ENCODE results near the gene XIRP2. TPM values are rescaled to one million over a fixed set of nuclear protein-coding genes. Genes with fewer than 3 reads are reported as not detected.

Gene XIRP2
- total RNA-seq, 5 donors from 2014 or later (not counting 1 experiment from before 2014, with no cell fraction given), result not detected

GRCh38 chr2:166984797-166985196, 96.5 kb downstream of the XIRP2 start:
- Mint-ChIP-seq H3K27ac (no peak overlapping the region), H3K4me3 (no peak overlapping the region), H3K36me3 (no peaks in the 10 kb centered on the region), H3K9me3 (peaks cover 0 to 28% (median 10%) of the 10 kb centered on the region in 3 donors), H3K4me1 (no peaks in the 10 kb centered on the region), H3K27me3 (peaks cover 0 to 3% of the 10 kb centered on the region in 2 donors)
- Histone ChIP-seq H3K9me3 (no peaks in the 10 kb centered on the region), H3K4me3 (ENCODE audit: control insufficient read depth in 1 of 2, extremely low read depth in 1 of 2, low read length in 1 of 2) (no peak overlapping the region), H3K27me3 (replicated peaks in 1 of 2; ENCODE audit: control insufficient read depth in 2 of 2, extremely low read depth in 1 of 2, insufficient read depth in 2 of 2, low read length in 1 of 2) (no peaks in the 10 kb centered on the region), H3K27ac (ENCODE audit: low read length) (no peak overlapping the region), H3K36me3 (ENCODE audit: control insufficient read depth in 2 of 2, extremely low read depth in 1 of 2, insufficient read depth in 1 of 2, low read length in 1 of 2) (no peaks in the 10 kb centered on the region), H3K4me1 (ENCODE audit: control insufficient read depth in 1 of 2, extremely low read depth in 1 of 2, insufficient read depth in 2 of 2, low read length in 2 of 2) (no peaks in the 10 kb centered on the region)
- ATAC-seq (replicated peaks in 1 of 4), result no peak
- POLR2A ChIA-PET, result no interaction called here
- DNase-seq, result no peak
- CTCF ChIA-PET, result interaction anchor here in 1 of 2 donors (0.6 kb wide), 1 partner anchor 510 kb away, joined by 3 read pairs; no protein-coding TSS in a partner anchor

- Mint-ChIP-seq H3K9me3 (peaks cover 0 to 12% (median 0%) of the 10 kb centered on the region in 3 donors), H3K4me1 (no peaks in the 10 kb centered on the region), H3K27ac (no peak overlapping the region), H3K4me3 (no peak overlapping the region), H3K36me3 (no peaks in the 10 kb centered on the region), H3K27me3 (no peaks in the 10 kb centered on the region)
- H3K27me3 ChIP-seq (replicated peaks in 1 of 2; ENCODE audit: control insufficient read depth in 2 of 2, extremely low read depth in 1 of 2, insufficient read depth in 2 of 2, low read length in 1 of 2), result no peaks in the 10 kb centered on the region
- WGBS (ENCODE audit: insufficient coverage), result 81% methylated on average over 10 of the region's 12 CpGs
- H3K4me1 ChIP-seq (ENCODE audit: control insufficient read depth in 1 of 2, extremely low read depth in 1 of 2, insufficient read depth in 2 of 2, low read length in 2 of 2), result no peaks in the 10 kb centered on the region
- no peak for ATAC-seq (replicated peaks in 1 of 4)
- no peaks in the 10 kb centered on the region for H3K9me3 ChIP-seq
- CTCF ChIA-PET, result no interaction called here
- no peaks in the 10 kb centered on the region for H3K36me3 ChIP-seq (ENCODE audit: control insufficient read depth in 2 of 2, extremely low read depth in 1 of 2, insufficient read depth in 1 of 2, low read length in 1 of 2)
- POLR2A ChIA-PET, result no interaction called here
- DNase-seq, result no peak
- H3K27ac ChIP-seq (ENCODE audit: low read length), result no peak overlapping the region
- no peak overlapping the region for H3K4me3 ChIP-seq (ENCODE audit: control insufficient read depth in 1 of 2, extremely low read depth in 1 of 2, low read length in 1 of 2)
These were observed 106.5 kb downstream of the XIRP2 start for GRCh38 chr2:166994588-166995336.

- Histone ChIP-seq H3K27ac (ENCODE audit: low read length) (no peak overlapping the region), H3K9me3 (no peaks in the 10 kb centered on the region), H3K4me1 (ENCODE audit: control insufficient read depth in 1 of 2, extremely low read depth in 1 of 2, insufficient read depth in 2 of 2, low read length in 2 of 2) (no peaks in the 10 kb centered on the region), H3K36me3 (ENCODE audit: control insufficient read depth in 2 of 2, extremely low read depth in 1 of 2, insufficient read depth in 1 of 2, low read length in 1 of 2) (no peaks in the 10 kb centered on the region), H3K27me3 (replicated peaks in 1 of 2; ENCODE audit: control insufficient read depth in 2 of 2, extremely low read depth in 1 of 2, insufficient read depth in 2 of 2, low read length in 1 of 2) (no peaks in the 10 kb centered on the region), H3K4me3 (ENCODE audit: control insufficient read depth in 1 of 2, extremely low read depth in 1 of 2, low read length in 1 of 2) (no peak overlapping the region)
- 92% methylated on average over 2 of the region's 5 CpGs for WGBS (ENCODE audit: insufficient coverage)
- ATAC-seq (replicated peaks in 1 of 4) (no peak), DNase-seq (no peak)
- ChIA-PET POLR2A (no interaction called here), CTCF (no interaction called here)
- Mint-ChIP-seq H3K4me1 (no peaks in the 10 kb centered on the region), H3K36me3 (no peaks in the 10 kb centered on the region), H3K27ac (no peak overlapping the region), H3K9me3 (peaks cover 0 to 12% (median 0%) of the 10 kb centered on the region in 3 donors), H3K27me3 (no peaks in the 10 kb centered on the region), H3K4me3 (no peak overlapping the region)
These were observed 108.2 kb downstream of the XIRP2 start for GRCh38 chr2:166996465-166996864.

- ATAC-seq (replicated peaks in 1 of 4) (no peak), DNase-seq (no peak)
- no peaks in the 10 kb centered on the region for H3K4me1 ChIP-seq (ENCODE audit: control insufficient read depth in 1 of 2, extremely low read depth in 1 of 2, insufficient read depth in 2 of 2, low read length in 2 of 2)
- Mint-ChIP-seq H3K27ac (no peak overlapping the region), H3K4me1 (no peaks in the 10 kb centered on the region), H3K9me3 (peaks cover 0 to 13% (median 0%) of the 10 kb centered on the region in 3 donors), H3K36me3 (no peaks in the 10 kb centered on the region), H3K4me3 (no peak overlapping the region), H3K27me3 (no peaks in the 10 kb centered on the region)
- H3K27ac ChIP-seq (ENCODE audit: low read length), result no peak overlapping the region
- ChIA-PET CTCF (no interaction called here), POLR2A (no interaction called here)
- no peaks in the 10 kb centered on the region for H3K36me3 ChIP-seq (ENCODE audit: control insufficient read depth in 2 of 2, extremely low read depth in 1 of 2, insufficient read depth in 1 of 2, low read length in 1 of 2)
- H3K4me3 ChIP-seq (ENCODE audit: control insufficient read depth in 1 of 2, extremely low read depth in 1 of 2, low read length in 1 of 2), result no peak overlapping the region
- no peaks in the 10 kb centered on the region for H3K9me3 ChIP-seq
- no peaks in the 10 kb centered on the region for H3K27me3 ChIP-seq (replicated peaks in 1 of 2; ENCODE audit: control insufficient read depth in 2 of 2, extremely low read depth in 1 of 2, insufficient read depth in 2 of 2, low read length in 1 of 2)
- WGBS (ENCODE audit: insufficient coverage), result 92% methylated on average over 2 of the region's 4 CpGs
These were observed 112.9 kb downstream of the XIRP2 start for GRCh38 chr2:167001165-167001564.

- Histone ChIP-seq H3K9me3 (no peaks in the 10 kb centered on the region), H3K4me3 (ENCODE audit: control insufficient read depth in 1 of 2, extremely low read depth in 1 of 2, low read length in 1 of 2) (no peak overlapping the region), H3K27me3 (replicated peaks in 1 of 2; ENCODE audit: control insufficient read depth in 2 of 2, extremely low read depth in 1 of 2, insufficient read depth in 2 of 2, low read length in 1 of 2) (no peaks in the 10 kb centered on the region), H3K27ac (ENCODE audit: low read length) (no peak overlapping the region), H3K36me3 (ENCODE audit: control insufficient read depth in 2 of 2, extremely low read depth in 1 of 2, insufficient read depth in 1 of 2, low read length in 1 of 2) (no peaks in the 10 kb centered on the region), H3K4me1 (ENCODE audit: control insufficient read depth in 1 of 2, extremely low read depth in 1 of 2, insufficient read depth in 2 of 2, low read length in 2 of 2) (no peaks in the 10 kb centered on the region)
- DNase-seq (no peak), ATAC-seq (replicated peaks in 1 of 4) (no peak)
- H3K4me1 Mint-ChIP-seq, result no peaks in the 10 kb centered on the region
- ChIA-PET CTCF (no interaction called here), POLR2A (no interaction called here)
- H3K27ac Mint-ChIP-seq, result no peak overlapping the region
- H3K4me3 Mint-ChIP-seq, result no peak overlapping the region
- no peaks in the 10 kb centered on the region for H3K27me3 Mint-ChIP-seq
- H3K36me3 Mint-ChIP-seq, result no peaks in the 10 kb centered on the region
- peaks cover 0 to 9% (median 0%) of the 10 kb centered on the region in 3 donors for H3K9me3 Mint-ChIP-seq
These were observed 116.8 kb downstream of the XIRP2 start for GRCh38 chr2:167005096-167005495.

GRCh38 chr2:167013227-167013626, 124.9 kb downstream of the XIRP2 start:
- CTCF ChIA-PET, result no interaction called here
- DNase-seq (no peak), ATAC-seq (replicated peaks in 1 of 4) (no peak)
- H3K9me3 Mint-ChIP-seq, result peaks cover 2 to 4% (median 3%) of the 10 kb centered on the region in 3 donors
- Histone ChIP-seq H3K27me3 (replicated peaks in 1 of 2; ENCODE audit: control insufficient read depth in 2 of 2, extremely low read depth in 1 of 2, insufficient read depth in 2 of 2, low read length in 1 of 2) (no peaks in the 10 kb centered on the region), H3K4me3 (ENCODE audit: control insufficient read depth in 1 of 2, extremely low read depth in 1 of 2, low read length in 1 of 2) (no peak overlapping the region), H3K27ac (ENCODE audit: low read length) (no peak overlapping the region), H3K9me3 (no peaks in the 10 kb centered on the region), H3K4me1 (ENCODE audit: control insufficient read depth in 1 of 2, extremely low read depth in 1 of 2, insufficient read depth in 2 of 2, low read length in 2 of 2) (no peaks in the 10 kb centered on the region), H3K36me3 (ENCODE audit: control insufficient read depth in 2 of 2, extremely low read depth in 1 of 2, insufficient read depth in 1 of 2, low read length in 1 of 2) (no peaks in the 10 kb centered on the region)
- H3K4me3 Mint-ChIP-seq, result no peak overlapping the region
- no peaks in the 10 kb centered on the region for H3K4me1 Mint-ChIP-seq
- no peak overlapping the region for H3K27ac Mint-ChIP-seq
- POLR2A ChIA-PET, result no interaction called here
- WGBS (ENCODE audit: insufficient coverage), result no CpG with 5 or more reads among the region's 1 CpG
- H3K36me3 Mint-ChIP-seq, result no peaks in the 10 kb centered on the region
- H3K27me3 Mint-ChIP-seq, result no peaks in the 10 kb centered on the region

GRCh38 chr2:167015806-167016205, 127.5 kb downstream of the XIRP2 start:
- no peak overlapping the region for H3K27ac ChIP-seq (ENCODE audit: low read length)
- H3K36me3 Mint-ChIP-seq, result no peaks in the 10 kb centered on the region
- no peaks in the 10 kb centered on the region for H3K9me3 ChIP-seq
- peaks cover 0 to 2% of the 10 kb centered on the region in 2 experiments for H3K4me1 ChIP-seq (ENCODE audit: control insufficient read depth in 1 of 2, extremely low read depth in 1 of 2, insufficient read depth in 2 of 2, low read length in 2 of 2)
- 89% methylated on average over 3 of the region's 3 CpGs for WGBS (ENCODE audit: insufficient coverage)
- no peak overlapping the region for H3K4me3 Mint-ChIP-seq
- peaks cover 2 to 10% (median 3%) of the 10 kb centered on the region in 3 donors for H3K9me3 Mint-ChIP-seq
- ChIA-PET POLR2A (no interaction called here), CTCF (no interaction called here)
- no peaks in the 10 kb centered on the region for H3K36me3 ChIP-seq (ENCODE audit: control insufficient read depth in 2 of 2, extremely low read depth in 1 of 2, insufficient read depth in 1 of 2, low read length in 1 of 2)
- H3K27me3 Mint-ChIP-seq, result no peaks in the 10 kb centered on the region
- no peaks in the 10 kb centered on the region for H3K4me1 Mint-ChIP-seq
- DNase-seq, result no peak
- ATAC-seq (replicated peaks in 1 of 4), result no peak
- no peak overlapping the region for H3K4me3 ChIP-seq (ENCODE audit: control insufficient read depth in 1 of 2, extremely low read depth in 1 of 2, low read length in 1 of 2)
- no peaks in the 10 kb centered on the region for H3K27me3 ChIP-seq (replicated peaks in 1 of 2; ENCODE audit: control insufficient read depth in 2 of 2, extremely low read depth in 1 of 2, insufficient read depth in 2 of 2, low read length in 1 of 2)
- H3K27ac Mint-ChIP-seq, result no peak overlapping the region
